Measurements from ENCODE around the gene MOGAT2. TPM values are rescaled to one million over a fixed set of nuclear protein-coding genes. Genes with fewer than 3 reads are reported as not detected.

MOGAT2 gene
- total and polyA plus RNA-seq, 2 of the 4 experiments (the other 2 are of a cell fraction): not detected

GRCh38 chr11:75740681-75741080 lies 23.0 kb downstream of the MOGAT2 start:
- Histone ChIP-seq H4K20me1 (ENCODE audit: insufficient read depth, low read length) (no peaks in the 10 kb centered on the region), H3K4me2 (ENCODE audit: low read depth, low read length) (no peak overlapping the region), H3K9me1 (ENCODE audit: insufficient read depth, low read length) (peaks cover 2% of the 10 kb centered on the region; the same call in 1 of the 2 replicates), H3K79me1 (ENCODE audit: low read depth in 1 of 2, low read length in 2 of 2) (no peaks in the 10 kb centered on the region), H3K27ac (ENCODE audit: insufficient read depth, low read length) (no peak overlapping the region), H4K91ac (ENCODE audit: insufficient read depth, low read depth, low read length) (no peak overlapping the region), H3K4me1 (ENCODE audit: control insufficient read depth, insufficient read depth, low read length) (no peaks in the 10 kb centered on the region), H2BK20ac (ENCODE audit: low read depth, low read length) (no peak overlapping the region), H3K4ac (ENCODE audit: low read depth, low read length) (no peak overlapping the region), H2BK15ac (ENCODE audit: low read depth, low read length) (no peak overlapping the region), H3K14ac (replicated peaks; ENCODE audit: low read depth, low read length) (no peak overlapping the region), H2BK120ac (ENCODE audit: low read depth, low read length) (no peak overlapping the region), H4K8ac (ENCODE audit: low read depth in 2 of 2, low read length in 2 of 2) (no peak overlapping the region), H3K23ac (ENCODE audit: low read depth, low read length) (no peak overlapping the region), H3K56ac (ENCODE audit: extremely low read depth, insufficient read depth, low read length) (no peak overlapping the region), H2BK5ac (ENCODE audit: low read depth, low read length, poor library complexity, severe bottlenecking) (no peak overlapping the region), H3K27me3 (ENCODE audit: control insufficient read depth, insufficient read depth, low read length) (peaks cover 60% of the 10 kb centered on the region), H3K36me3 (ENCODE audit: control insufficient read depth, insufficient read depth, low read length) (no peaks in the 10 kb centered on the region), H3K18ac (ENCODE audit: low read depth, low read length) (no peak overlapping the region), H4K5ac (ENCODE audit: low read depth, low read length) (no peak overlapping the region), H3K9me3 (ENCODE audit: control insufficient read depth, insufficient read depth, low read length) (no peaks in the 10 kb centered on the region; the same call in 1 of the 2 replicates), H3K4me3 (ENCODE audit: insufficient read depth, low read depth, low read length) (no peak overlapping the region), H2AK5ac (ENCODE audit: low read depth, low read length) (no peak overlapping the region), H2AFZ (replicated peaks; ENCODE audit: low read length, poor library complexity) (no peak overlapping the region), H2AK9ac (replicated peaks; ENCODE audit: low read depth, low read length, poor library complexity) (no peak overlapping the region), H3K9ac (ENCODE audit: low read depth, low read length) (no peak overlapping the region)
- no peak for ATAC-seq (ENCODE audit: low read depth)
- in situ Hi-C loops (cut with MboI; ENCODE audit: low sequenced_read_pairs): no loop called here
- dilution Hi-C loops (cut with HindIII; ENCODE audit: low sequenced_read_pairs, unreplicated experiment): no loop called here
- TF ChIP-seq RFX5 (IDR thresholded peaks at IDR 0.05; ENCODE audit: low read depth, low read length) (no peak), USF2 (IDR thresholded peaks at IDR 0.05; ENCODE audit: low read depth, low read length) (no peak), MXI1 (IDR thresholded peaks at IDR 0.05; ENCODE audit: borderline replicate concordance, low read depth, low read length) (no peak), POLR2A (IDR thresholded peaks at IDR 0.05; ENCODE audit: low read depth, low read length) (no peak), CHD1 (IDR thresholded peaks at IDR 0.05; ENCODE audit: low read depth, low read length) (no peak), SMC3 (IDR thresholded peaks at IDR 0.05; ENCODE audit: low read depth, low read length) (no peak), NFE2L2 (IDR thresholded peaks at IDR 0.05; ENCODE audit: low read depth, low read length) (no peak), RAD21 (IDR thresholded peaks at IDR 0.05; ENCODE audit: low read length) (no peak), MAFK (IDR thresholded peaks at IDR 0.05; ENCODE audit: low read depth, low read length) (no peak), RCOR1 (IDR thresholded peaks at IDR 0.05; ENCODE audit: insufficient replicate concordance, low read length) (no peak), BHLHE40 (IDR thresholded peaks at IDR 0.05; ENCODE audit: low read depth, low read length) (no peak), FOS (IDR thresholded peaks at IDR 0.05; ENCODE audit: low read depth, low read length) (no peak), CEBPB (IDR thresholded peaks at IDR 0.05; ENCODE audit: low read depth, low read length) (no peak)
- TF ChIP-seq, protein P1, sequence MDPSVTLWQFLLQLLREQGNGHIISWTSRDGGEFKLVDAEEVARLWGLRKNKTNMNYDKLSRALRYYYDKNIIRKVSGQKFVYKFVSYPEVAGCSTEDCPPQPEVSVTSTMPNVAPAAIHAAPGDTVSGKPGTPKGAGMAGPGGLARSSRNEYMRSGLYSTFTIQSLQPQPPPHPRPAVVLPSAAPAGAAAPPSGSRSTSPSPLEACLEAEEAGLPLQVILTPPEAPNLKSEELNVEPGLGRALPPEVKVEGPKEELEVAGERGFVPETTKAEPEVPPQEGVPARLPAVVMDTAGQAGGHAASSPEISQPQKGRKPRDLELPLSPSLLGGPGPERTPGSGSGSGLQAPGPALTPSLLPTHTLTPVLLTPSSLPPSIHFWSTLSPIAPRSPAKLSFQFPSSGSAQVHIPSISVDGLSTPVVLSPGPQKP (IDR thresholded peaks at IDR 0.05; ENCODE audit: borderline replicate concordance, low read depth, low read length): no peak
- TF ChIP-seq, protein P2, sequence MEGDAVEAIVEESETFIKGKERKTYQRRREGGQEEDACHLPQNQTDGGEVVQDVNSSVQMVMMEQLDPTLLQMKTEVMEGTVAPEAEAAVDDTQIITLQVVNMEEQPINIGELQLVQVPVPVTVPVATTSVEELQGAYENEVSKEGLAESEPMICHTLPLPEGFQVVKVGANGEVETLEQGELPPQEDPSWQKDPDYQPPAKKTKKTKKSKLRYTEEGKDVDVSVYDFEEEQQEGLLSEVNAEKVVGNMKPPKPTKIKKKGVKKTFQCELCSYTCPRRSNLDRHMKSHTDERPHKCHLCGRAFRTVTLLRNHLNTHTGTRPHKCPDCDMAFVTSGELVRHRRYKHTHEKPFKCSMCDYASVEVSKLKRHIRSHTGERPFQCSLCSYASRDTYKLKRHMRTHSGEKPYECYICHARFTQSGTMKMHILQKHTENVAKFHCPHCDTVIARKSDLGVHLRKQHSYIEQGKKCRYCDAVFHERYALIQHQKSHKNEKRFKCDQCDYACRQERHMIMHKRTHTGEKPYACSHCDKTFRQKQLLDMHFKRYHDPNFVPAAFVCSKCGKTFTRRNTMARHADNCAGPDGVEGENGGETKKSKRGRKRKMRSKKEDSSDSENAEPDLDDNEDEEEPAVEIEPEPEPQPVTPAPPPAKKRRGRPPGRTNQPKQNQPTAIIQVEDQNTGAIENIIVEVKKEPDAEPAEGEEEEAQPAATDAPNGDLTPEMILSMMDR (conservative IDR thresholded peaks at IDR 0.05; ENCODE audit: low read depth, low read length): no peak
- POLR2A ChIA-PET (ENCODE audit: unreplicated experiment): no interaction called here
- DNase-seq: no peak
- CTCF ChIA-PET: no interaction called here
- intact Hi-C loops (cut with micrococcal nuclease): no loop called here
- BruUV-seq (replicated peaks): no TSS peak
- no CpG with 5 or more reads among the region's 1 CpG for WGBS, 2 experiments (ENCODE audit: extremely low coverage in 2 of 2, insufficient read length in 1 of 2)
